Neural crest cell (in vitro differentiated cells): Measurements from ENCODE around the gene TPH2. TPM values are rescaled to one million over a fixed set of nuclear protein-coding genes. Genes with fewer than 3 reads are reported as not detected.

Source experiments
- DNase-seq: peaks from one replicate; pipeline ENCODE4 v3.0.0; 2021; ENCODE audit warnings: low read depth, mixed read lengths, low spot score
- H3K27ac Mint-ChIP-seq: one replicate; pipeline ENCODE4 v1.8.0; 2021; ENCODE audit warnings: mild to moderate bottlenecking, mixed read lengths; ENCODE audit not compliant: unreplicated experiment
- H3K27me3 Mint-ChIP-seq: 2 replicates; pipeline ENCODE4 v1.8.0; 2021; ENCODE audit warnings: low read depth, mild to moderate bottlenecking, mixed read lengths
- H3K36me3 Mint-ChIP-seq: 2 replicates; pipeline ENCODE4 v1.8.0; 2021; ENCODE audit warnings: low read depth, mild to moderate bottlenecking, mixed read lengths
- H3K4me1 Mint-ChIP-seq: 2 replicates; pipeline ENCODE4 v1.8.0; 2021; ENCODE audit warnings: mixed read lengths
- H3K4me3 Mint-ChIP-seq: one replicate; pipeline ENCODE4 v1.8.0; 2021; ENCODE audit warnings: mild to moderate bottlenecking, mixed read lengths
- H3K9me3 Mint-ChIP-seq: 2 replicates; pipeline ENCODE4 v1.8.0; 2021; ENCODE audit warnings: mixed read lengths
- total RNA-seq: library from RNA; stranded (reverse); gene quantifications from 2 replicates; pipeline ENCODE4 v1.2.1, GENCODE V29; 2021
- TF ChIP-seq, protein P1 (sequence below): fragments of 200-600 bp; sonication (generic); conservative IDR thresholded peaks from 2 replicates; pipeline ENCODE4 v1.5.0; 2021; ENCODE audit warnings: antibody characterized with exemption, mild to moderate bottlenecking

Gene TPH2
- total RNA-seq, 1 donor from 2014 or later = 0.09 TPM

DNA sequence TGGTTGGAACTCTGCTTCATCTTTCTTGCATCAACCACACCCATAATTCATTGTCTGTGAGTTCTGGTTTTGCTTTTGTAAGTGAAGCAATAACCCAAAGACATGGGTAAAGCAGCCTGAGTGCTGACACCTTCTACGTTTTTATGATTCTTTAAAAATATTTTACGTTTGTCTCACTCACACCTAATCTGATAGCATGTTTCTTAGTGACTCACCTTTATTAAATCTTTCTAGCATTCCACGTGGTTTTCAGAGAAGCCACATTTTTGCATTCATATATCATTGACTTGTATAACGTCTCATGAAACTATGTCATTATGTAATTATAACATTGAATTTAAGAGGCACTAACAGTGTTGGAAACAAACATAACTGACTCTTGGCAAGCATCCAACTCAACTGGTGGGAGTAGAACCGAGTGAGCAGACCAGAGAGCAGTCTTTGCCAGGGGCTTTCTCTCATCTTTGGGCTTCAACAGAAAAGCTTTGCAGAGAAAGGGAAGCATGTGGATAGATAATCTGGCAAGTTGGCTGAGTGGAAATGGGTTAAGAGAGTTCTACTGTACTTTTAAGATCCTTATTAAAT is 118.8 kb downstream of the TPH2 start:
- no peak overlapping the region for H3K27ac Mint-ChIP-seq
- H3K4me1 Mint-ChIP-seq = no peaks in the 10 kb centered on the region
- TF ChIP-seq, protein P1, sequence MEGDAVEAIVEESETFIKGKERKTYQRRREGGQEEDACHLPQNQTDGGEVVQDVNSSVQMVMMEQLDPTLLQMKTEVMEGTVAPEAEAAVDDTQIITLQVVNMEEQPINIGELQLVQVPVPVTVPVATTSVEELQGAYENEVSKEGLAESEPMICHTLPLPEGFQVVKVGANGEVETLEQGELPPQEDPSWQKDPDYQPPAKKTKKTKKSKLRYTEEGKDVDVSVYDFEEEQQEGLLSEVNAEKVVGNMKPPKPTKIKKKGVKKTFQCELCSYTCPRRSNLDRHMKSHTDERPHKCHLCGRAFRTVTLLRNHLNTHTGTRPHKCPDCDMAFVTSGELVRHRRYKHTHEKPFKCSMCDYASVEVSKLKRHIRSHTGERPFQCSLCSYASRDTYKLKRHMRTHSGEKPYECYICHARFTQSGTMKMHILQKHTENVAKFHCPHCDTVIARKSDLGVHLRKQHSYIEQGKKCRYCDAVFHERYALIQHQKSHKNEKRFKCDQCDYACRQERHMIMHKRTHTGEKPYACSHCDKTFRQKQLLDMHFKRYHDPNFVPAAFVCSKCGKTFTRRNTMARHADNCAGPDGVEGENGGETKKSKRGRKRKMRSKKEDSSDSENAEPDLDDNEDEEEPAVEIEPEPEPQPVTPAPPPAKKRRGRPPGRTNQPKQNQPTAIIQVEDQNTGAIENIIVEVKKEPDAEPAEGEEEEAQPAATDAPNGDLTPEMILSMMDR = no peak
- no peak overlapping the region for H3K4me3 Mint-ChIP-seq
- H3K27me3 Mint-ChIP-seq = peaks cover 12% of the 10 kb centered on the region
- H3K9me3 Mint-ChIP-seq = no peaks in the 10 kb centered on the region
- no peaks in the 10 kb centered on the region for H3K36me3 Mint-ChIP-seq
- DNase-seq = no peak

DNA sequence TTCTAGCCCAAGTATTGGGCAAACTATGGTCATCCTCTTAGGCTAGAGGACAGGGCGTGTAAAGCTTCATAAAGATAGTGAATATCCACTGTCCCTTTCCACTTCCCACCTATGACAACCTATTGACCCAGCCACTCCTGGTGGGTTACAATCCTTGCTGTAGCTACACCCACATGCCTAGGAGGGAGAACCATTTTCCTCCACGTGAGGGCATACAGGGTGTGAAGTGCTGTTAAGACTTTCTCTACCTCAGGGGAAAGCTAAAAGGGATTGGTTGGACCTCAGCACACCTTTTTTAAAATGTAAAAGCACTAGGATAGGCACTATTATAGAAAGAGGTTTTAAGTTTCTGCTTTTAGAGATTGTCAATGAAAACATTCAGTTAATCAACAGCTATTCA is 124.4 kb downstream of the TPH2 start:
- Mint-ChIP-seq H3K4me3 (no peak overlapping the region), H3K27me3 (peaks cover 11% of the 10 kb centered on the region), H3K9me3 (no peaks in the 10 kb centered on the region), H3K4me1 (no peaks in the 10 kb centered on the region), H3K36me3 (no peaks in the 10 kb centered on the region), H3K27ac (no peak overlapping the region)
- TF ChIP-seq, protein P1 = no peak
- DNase-seq = no peak

DNA sequence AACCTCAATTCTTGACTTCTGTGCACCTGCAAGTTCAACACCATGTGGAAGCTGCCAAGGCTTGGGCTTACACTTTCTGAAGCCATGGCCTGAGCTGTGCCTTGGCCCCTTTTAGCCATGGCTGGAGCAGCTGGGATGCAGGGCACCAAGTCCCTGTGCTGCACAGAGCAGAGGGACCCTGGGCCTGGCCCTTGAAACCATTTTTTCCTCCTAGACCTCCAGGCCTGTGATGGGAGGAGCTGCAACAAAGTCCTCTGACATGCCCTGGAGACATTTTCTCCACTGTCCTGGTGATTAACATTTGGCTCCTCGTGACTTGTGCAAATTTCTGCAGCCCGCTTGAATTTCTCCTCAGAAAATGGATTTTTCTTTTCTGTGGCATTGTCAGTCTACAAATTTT is 132.4 kb downstream of the TPH2 start:
- H3K36me3 Mint-ChIP-seq = peaks cover 6% of the 10 kb centered on the region
- no peak for DNase-seq
- H3K27me3 Mint-ChIP-seq = no peaks in the 10 kb centered on the region
- H3K4me3 Mint-ChIP-seq = no peak overlapping the region
- TF ChIP-seq, protein P1 = no peak
- H3K4me1 Mint-ChIP-seq = no peaks in the 10 kb centered on the region
- H3K9me3 Mint-ChIP-seq = peaks cover 6% of the 10 kb centered on the region
- H3K27ac Mint-ChIP-seq = no peak overlapping the region

DNA sequence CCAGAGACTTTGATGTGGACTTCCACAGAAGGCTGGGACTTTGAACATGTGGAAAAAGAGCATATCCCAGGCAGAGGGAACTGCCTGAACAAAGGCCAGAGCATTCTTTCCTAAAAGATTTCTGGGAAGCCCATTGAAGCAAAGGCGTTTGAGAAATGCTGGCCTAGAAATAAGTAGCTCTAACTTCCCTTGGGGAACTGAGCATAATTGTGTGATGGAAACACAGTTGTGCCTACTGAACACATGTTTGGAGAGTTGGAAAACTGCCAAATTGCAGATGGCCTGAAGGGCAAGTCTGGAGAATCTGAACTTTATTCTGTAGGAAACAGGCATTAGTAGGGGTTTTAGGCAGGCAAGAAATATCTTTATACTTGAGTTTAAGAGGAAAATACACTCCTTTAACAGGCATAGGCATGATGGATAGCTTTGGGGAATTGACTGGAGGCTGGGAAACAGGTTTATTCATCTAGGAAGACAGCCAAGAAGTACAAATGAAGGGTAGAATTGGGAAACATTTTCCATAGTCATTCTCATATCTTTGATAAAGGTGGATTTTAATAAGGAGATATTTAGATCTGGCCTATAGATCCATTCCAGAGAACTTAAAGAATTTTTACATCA is 134.1 kb downstream of the TPH2 start:
- no peak overlapping the region for H3K4me3 Mint-ChIP-seq
- no peaks in the 10 kb centered on the region for H3K4me1 Mint-ChIP-seq
- H3K27me3 Mint-ChIP-seq = no peaks in the 10 kb centered on the region
- no peak for DNase-seq
- TF ChIP-seq, protein P1 = no peak
- peaks cover 6% of the 10 kb centered on the region for H3K9me3 Mint-ChIP-seq
- H3K27ac Mint-ChIP-seq = no peak overlapping the region
- H3K36me3 Mint-ChIP-seq = peaks cover 6% of the 10 kb centered on the region

DNA sequence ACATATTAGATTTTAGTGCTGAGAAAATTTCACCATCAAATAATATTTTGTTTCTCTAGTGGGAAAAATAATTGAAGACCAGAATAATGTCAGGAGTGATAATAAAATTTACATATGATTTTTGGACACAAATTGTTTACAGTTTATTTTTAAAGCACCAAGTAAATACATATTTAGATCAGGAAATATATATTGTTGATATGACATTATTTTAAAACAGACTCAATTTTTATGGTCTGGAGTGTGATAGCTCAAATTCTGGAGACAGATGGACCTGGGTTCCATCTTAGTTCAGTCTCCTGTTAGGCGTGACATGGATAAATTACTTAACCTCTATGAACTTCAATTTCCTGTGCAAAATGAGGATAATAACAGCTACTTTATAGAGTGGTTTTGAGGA is 135.4 kb downstream of the TPH2 start:
- Mint-ChIP-seq H3K27me3 (no peaks in the 10 kb centered on the region), H3K36me3 (peaks cover 6% of the 10 kb centered on the region), H3K4me1 (no peaks in the 10 kb centered on the region), H3K4me3 (no peak overlapping the region), H3K27ac (no peak overlapping the region), H3K9me3 (peaks cover 6% of the 10 kb centered on the region)
- no peak for DNase-seq
- TF ChIP-seq, protein P1 = no peak
